Loucy (cell line): Measurements from ENCODE around the gene SLC6A9.

Experiments used
- H2AFZ ChIP-seq: fragments of 200-600 bp; sonication (generic); 2 replicates; pipeline ENCODE4 v1.6.0; 2016; ENCODE audit warnings: antibody characterized with exemption, mild to moderate bottlenecking, low read length, moderate library complexity
- H3F3A ChIP-seq: fragments of 200-600 bp; 2 replicates; pipeline ENCODE4 v1.6.0; 2016; ENCODE audit warnings: antibody characterized with exemption, low read depth, mild to moderate bottlenecking
- H3K27me3 ChIP-seq: fragments of 200-600 bp; sonication (generic); 2 replicates; pipeline ENCODE4 v1.6.1; 2014; ENCODE audit warnings: low read length, mild to moderate bottlenecking; ENCODE audit not compliant: insufficient read depth, poor library complexity, severe bottlenecking
- H3K36me3 ChIP-seq: fragments of 200-600 bp; sonication (generic); 2 replicates; pipeline ENCODE4 v1.6.1; 2016; ENCODE audit warnings: low read length; ENCODE audit not compliant: insufficient read depth
- H3K4me1 ChIP-seq: fragments of 200-600 bp; sonication (generic); 2 replicates; pipeline ENCODE4 v1.5.1; 2014; ENCODE audit warnings: low read length, mild to moderate bottlenecking; ENCODE audit not compliant: insufficient read depth, poor library complexity, severe bottlenecking
- H3K4me2 ChIP-seq: fragments of 200-600 bp; sonication (generic); 2 replicates; pipeline ENCODE4 v1.6.0; 2014; ENCODE audit warnings: antibody characterized with exemption, low read length, low read depth, mild to moderate bottlenecking; ENCODE audit not compliant: poor library complexity, severe bottlenecking
- H3K4me3 ChIP-seq: fragments of 200-600 bp; sonication (generic); 2 replicates; pipeline ENCODE4 v1.5.1; 2014; ENCODE audit warnings: low read length, mild to moderate bottlenecking, mixed read lengths; ENCODE audit not compliant: poor library complexity, severe bottlenecking
- H3K79me2 ChIP-seq: fragments of 200-600 bp; sonication (generic); 2 replicates; pipeline ENCODE4 v1.6.1; 2014; ENCODE audit warnings: low read length; ENCODE audit not compliant: insufficient read depth
- H3K9ac ChIP-seq: fragments of 200-600 bp; sonication (generic); 2 replicates; pipeline ENCODE4 v1.6.0; 2014; ENCODE audit warnings: mild to moderate bottlenecking, low read depth, low read length, moderate library complexity; ENCODE audit not compliant: poor library complexity, severe bottlenecking
- H3K9me2 ChIP-seq: fragments of 200-600 bp; sonication (generic); replicated peaks from 2 replicates; pipeline ENCODE4 v1.6.1; 2016; ENCODE audit warnings: low read depth, low read length, mixed read lengths
- H3K9me3 ChIP-seq: fragments of 200-600 bp; sonication (generic); 2 replicates; pipeline ENCODE4 v1.6.1; 2014; ENCODE audit warnings: mild to moderate bottlenecking, antibody characterized with exemption, low read length, low read depth; ENCODE audit not compliant: insufficient read depth
- H4K20me1 ChIP-seq: fragments of 200-600 bp; sonication (generic); 2 replicates; pipeline ENCODE4 v1.6.0; 2014; ENCODE audit warnings: antibody characterized with exemption, low read length, mild to moderate bottlenecking; ENCODE audit not compliant: insufficient read depth, poor library complexity, severe bottlenecking
- EZH2phosphoT487 ChIP-seq: fragments of 200-600 bp; IDR thresholded peaks from 2 replicates; pipeline ENCODE4 v1.6.1; 2018; ENCODE audit warnings: antibody characterized with exemption, mild to moderate bottlenecking, moderate library complexity, borderline replicate concordance
- TF ChIP-seq, protein P1 (sequence below): fragments of 200-600 bp; sonication (generic); conservative IDR thresholded peaks from 2 replicates; pipeline ENCODE4 v1.5.1; 2014; ENCODE audit warnings: mild to moderate bottlenecking, antibody characterized with exemption, low read length

Gene SLC6A9

DNA sequence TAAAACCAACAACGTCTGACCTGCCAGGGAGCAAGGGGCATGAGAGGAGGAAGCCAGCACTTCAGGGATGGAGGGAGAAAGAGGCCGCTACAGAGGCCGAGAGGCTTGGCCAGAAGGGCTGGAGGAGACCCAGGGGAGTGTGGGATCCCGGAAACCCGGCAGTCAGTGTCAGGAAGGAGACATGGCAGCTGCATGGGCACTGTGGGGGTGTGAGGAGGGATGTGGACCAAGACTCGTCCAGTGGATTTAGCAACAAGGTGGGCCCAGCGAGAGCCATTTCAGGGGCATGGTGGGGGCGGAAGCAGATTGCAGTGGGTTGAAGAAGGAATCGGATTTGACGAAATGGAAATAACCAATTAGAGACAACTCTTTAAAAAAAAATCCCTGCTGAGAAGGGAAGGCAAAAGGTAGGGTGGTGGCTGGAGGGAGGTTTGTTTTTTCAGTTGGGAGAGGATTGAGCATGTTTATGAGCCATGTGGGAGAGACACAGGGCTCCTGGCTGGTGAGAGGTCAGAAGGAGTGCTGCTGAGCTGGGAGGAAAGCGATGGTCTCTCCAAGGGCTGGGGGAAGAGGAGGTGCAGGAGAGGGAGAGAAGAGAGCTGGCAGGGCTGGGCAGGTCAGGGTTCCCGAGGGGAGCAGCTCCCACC, 47.9 kb downstream of the SLC6A9 start:
- Histone ChIP-seq H3K9me3 (no peaks in the 10 kb centered on the region), H3K27me3 (no peaks in the 10 kb centered on the region), H3K4me2 (no peak overlapping the region), H3K79me2 (peaks cover 11% of the 10 kb centered on the region; the same call in 1 of the 2 replicates), H3K4me3 (no peak overlapping the region), H3K36me3 (no peaks in the 10 kb centered on the region; the same call in 1 of the 2 replicates), H3F3A (no peaks in the 10 kb centered on the region), H3K9me2 (no peaks in the 10 kb centered on the region), H4K20me1 (peaks cover 4% of the 10 kb centered on the region), H3K4me1 (peaks cover 19% of the 10 kb centered on the region), H2AFZ (no peak overlapping the region), H3K9ac (no peak overlapping the region)
- TF ChIP-seq, protein P1, sequence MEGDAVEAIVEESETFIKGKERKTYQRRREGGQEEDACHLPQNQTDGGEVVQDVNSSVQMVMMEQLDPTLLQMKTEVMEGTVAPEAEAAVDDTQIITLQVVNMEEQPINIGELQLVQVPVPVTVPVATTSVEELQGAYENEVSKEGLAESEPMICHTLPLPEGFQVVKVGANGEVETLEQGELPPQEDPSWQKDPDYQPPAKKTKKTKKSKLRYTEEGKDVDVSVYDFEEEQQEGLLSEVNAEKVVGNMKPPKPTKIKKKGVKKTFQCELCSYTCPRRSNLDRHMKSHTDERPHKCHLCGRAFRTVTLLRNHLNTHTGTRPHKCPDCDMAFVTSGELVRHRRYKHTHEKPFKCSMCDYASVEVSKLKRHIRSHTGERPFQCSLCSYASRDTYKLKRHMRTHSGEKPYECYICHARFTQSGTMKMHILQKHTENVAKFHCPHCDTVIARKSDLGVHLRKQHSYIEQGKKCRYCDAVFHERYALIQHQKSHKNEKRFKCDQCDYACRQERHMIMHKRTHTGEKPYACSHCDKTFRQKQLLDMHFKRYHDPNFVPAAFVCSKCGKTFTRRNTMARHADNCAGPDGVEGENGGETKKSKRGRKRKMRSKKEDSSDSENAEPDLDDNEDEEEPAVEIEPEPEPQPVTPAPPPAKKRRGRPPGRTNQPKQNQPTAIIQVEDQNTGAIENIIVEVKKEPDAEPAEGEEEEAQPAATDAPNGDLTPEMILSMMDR: no peak
- no peak for TF ChIP-seq EZH2phosphoT487

DNA sequence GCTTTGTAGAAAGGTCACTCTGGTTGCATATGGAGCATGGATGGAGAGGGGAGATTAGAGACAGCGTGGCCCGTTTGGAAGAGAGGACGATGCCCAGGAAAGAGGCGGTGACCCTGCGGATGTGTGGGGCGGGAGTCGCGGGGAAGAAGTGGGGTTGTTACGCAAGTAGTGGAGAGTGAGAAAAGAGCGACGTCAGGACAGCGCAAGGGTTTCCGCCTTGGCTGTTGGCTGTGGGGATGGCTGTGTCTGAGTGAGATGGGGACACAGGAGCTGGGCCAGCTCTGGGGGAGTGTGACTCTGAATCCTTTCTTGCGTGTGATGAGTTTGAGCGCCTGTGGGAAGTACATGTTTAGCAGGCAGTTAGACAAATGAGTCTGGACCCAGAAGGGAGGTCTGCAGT, 48.5 kb downstream of the SLC6A9 start:
- H3K4me1 ChIP-seq: peaks cover 24% of the 10 kb centered on the region
- peaks cover 16% of the 10 kb centered on the region; the same call in 1 of the 2 replicates for H3K79me2 ChIP-seq
- H2AFZ ChIP-seq: no peak overlapping the region
- no peak for TF ChIP-seq EZH2phosphoT487
- TF ChIP-seq, protein P1: no peak
- no peak overlapping the region for H3K4me2 ChIP-seq
- no peaks in the 10 kb centered on the region for H3K27me3 ChIP-seq
- H3K36me3 ChIP-seq: no peaks in the 10 kb centered on the region; the same call in 1 of the 2 replicates
- no peaks in the 10 kb centered on the region for H3K9me2 ChIP-seq
- H3K9ac ChIP-seq: no peak overlapping the region
- H4K20me1 ChIP-seq: peaks cover 10% of the 10 kb centered on the region
- H3F3A ChIP-seq: no peaks in the 10 kb centered on the region
- H3K9me3 ChIP-seq: no peaks in the 10 kb centered on the region
- H3K4me3 ChIP-seq: no peak overlapping the region

DNA sequence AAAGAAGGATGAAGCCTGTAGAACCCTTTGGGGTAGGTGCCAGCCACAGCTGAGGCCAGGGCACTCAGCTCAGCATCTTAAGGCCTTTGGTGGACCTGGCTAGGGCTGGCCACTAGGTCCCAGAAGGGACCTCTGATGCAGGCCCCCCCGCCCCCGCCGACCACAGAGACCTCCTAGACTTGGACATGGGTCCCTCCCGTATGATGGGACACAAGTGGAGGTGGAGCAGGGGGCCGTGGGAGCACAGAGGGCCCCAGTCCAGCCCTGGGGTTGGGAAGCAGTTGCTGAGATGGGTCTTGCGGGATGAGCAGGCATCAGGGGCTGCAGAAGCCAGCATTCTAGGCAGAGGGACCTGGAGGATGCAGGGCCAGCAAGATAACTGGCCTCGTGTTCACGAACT, 49.0 kb downstream of the SLC6A9 start:
- Histone ChIP-seq H3K4me2 (no peak overlapping the region), H3K9ac (no peak overlapping the region), H3K79me2 (peaks cover 22% of the 10 kb centered on the region; the same call in 1 of the 2 replicates), H3K36me3 (no peaks in the 10 kb centered on the region; the same call in 1 of the 2 replicates), H3K27me3 (no peaks in the 10 kb centered on the region), H3F3A (no peaks in the 10 kb centered on the region), H3K9me2 (no peaks in the 10 kb centered on the region), H4K20me1 (peaks cover 16% of the 10 kb centered on the region), H3K4me1 (peaks cover 28% of the 10 kb centered on the region), H2AFZ (no peak overlapping the region), H3K4me3 (no peak overlapping the region), H3K9me3 (no peaks in the 10 kb centered on the region)
- TF ChIP-seq, protein P1: no peak
- TF ChIP-seq EZH2phosphoT487: no peak
